HEK293 (cell line): ENCODE results near the gene BMP2K.

ENCODE experiments used
- CTCF ChIA-PET: fragments of 350-600 bp; formaldehyde crosslinking; extraction: SDS; loops from one replicate; lab custom pipeline; 2021; ENCODE audit warnings: antibody characterized with exemption; lab: Yijun Ruan, JAX
- POLR2A ChIA-PET: fragments of 300-600 bp; formaldehyde crosslinking; extraction: SDS; loops from one replicate; lab custom pipeline; 2020; ENCODE audit warnings: antibody characterized with exemption, inconsistent platforms; lab: Yijun Ruan, JAX
- H3K27ac ChIP-seq: fragments of 200-500 bp; sonication (Bioruptor generic); 2 replicates; pipeline ENCODE4 v1.5.1; 2014; ENCODE audit warnings: low read depth, low read length, control low read depth, inconsistent platforms; ENCODE audit errors: extremely low read depth
- H3K36me3 ChIP-seq, 2 experiments: fragments of 200-500 bp in 1 of 2; sonication (Bioruptor generic) in 1 of 2; 1 replicate in 1 of 2; 2 replicates in 1 of 2; pipeline ENCODE4 v1.5.1; 2014 to 2017; ENCODE audit warnings: inconsistent platforms in 2 of 2, low read length in 2 of 2; ENCODE audit not compliant: control insufficient read depth in 2 of 2, insufficient read depth in 1 of 2
- H3K4me1 ChIP-seq: fragments of 200-500 bp; sonication (Bioruptor generic); 2 replicates; pipeline ENCODE4 v1.5.1; 2014; ENCODE audit warnings: mild to moderate bottlenecking, low read length, inconsistent platforms; ENCODE audit not compliant: control insufficient read depth, insufficient read depth
- H3K4me3 ChIP-seq: 2 replicates; pipeline ENCODE4 v1.5.1; 2011; ENCODE audit warnings: low read depth, mild to moderate bottlenecking, control low read depth, low read length, moderate library complexity
- H3K9me3 ChIP-seq: fragments of 200-500 bp; sonication (Bioruptor generic); 2 replicates; pipeline ENCODE4 v1.5.1; 2014; ENCODE audit warnings: low read depth, low read length, inconsistent platforms; ENCODE audit not compliant: control insufficient read depth, insufficient read depth
- HOXC10 ChIP-seq: sonication (generic); formaldehyde crosslinking; IDR thresholded peaks from 2 replicates; pipeline ENCODE4 v1.8.1; 2023; ENCODE audit warnings: mild to moderate bottlenecking, missing genetic modification reagents
- KLF7 ChIP-seq: fragments of 450-650 bp; formaldehyde crosslinking; IDR thresholded peaks from 2 replicates; pipeline ENCODE4 v1.5.1; 2016; ENCODE audit warnings: missing biosample characterization, missing genetic modification characterization, borderline replicate concordance
- SCRT1 ChIP-seq: fragments of 450-650 bp; formaldehyde crosslinking; IDR thresholded peaks from 2 replicates; pipeline ENCODE4 v1.5.1; 2016; ENCODE audit warnings: missing biosample characterization, missing genetic modification characterization, borderline replicate concordance
- SCRT2 ChIP-seq: fragments of 450-650 bp; formaldehyde crosslinking; IDR thresholded peaks from 2 replicates; pipeline ENCODE4 v1.5.1; 2016; ENCODE audit warnings: missing biosample characterization, missing genetic modification characterization
- SP2 ChIP-seq: fragments of 450-650 bp; formaldehyde crosslinking; IDR thresholded peaks from 2 replicates; pipeline ENCODE4 v1.5.1; 2016; ENCODE audit warnings: missing biosample characterization, missing genetic modification characterization
- ZBTB17 ChIP-seq: fragments of 450-650 bp; formaldehyde crosslinking; IDR thresholded peaks from 2 replicates; pipeline ENCODE4 v1.5.1; 2016; ENCODE audit warnings: missing biosample characterization, missing genetic modification characterization
- ZBTB6 ChIP-seq: fragments of 450-650 bp; formaldehyde crosslinking; IDR thresholded peaks from 2 replicates; pipeline ENCODE4 v1.5.1; 2017; ENCODE audit warnings: missing biosample characterization, missing genetic modification characterization
- ZNF146 ChIP-seq: fragments of 450-650 bp; formaldehyde crosslinking; IDR thresholded peaks from 2 replicates; pipeline ENCODE4 v1.5.1; 2016; ENCODE audit warnings: missing biosample characterization, missing genetic modification characterization
- ZNF169 ChIP-seq: fragments of 450-650 bp; formaldehyde crosslinking; IDR thresholded peaks from 2 replicates; pipeline ENCODE4 v1.5.1; 2016; ENCODE audit warnings: missing biosample characterization, missing genetic modification characterization
- ZNF223 ChIP-seq: fragments of 450-650 bp; formaldehyde crosslinking; IDR thresholded peaks from 2 replicates; pipeline ENCODE4 v1.5.1; 2016; ENCODE audit warnings: missing biosample characterization, missing genetic modification characterization
- ZNF248 ChIP-seq: fragments of 450-650 bp; formaldehyde crosslinking; IDR thresholded peaks from 2 replicates; pipeline ENCODE4 v1.5.1; 2017; ENCODE audit warnings: missing biosample characterization, missing genetic modification characterization
- ZNF311 ChIP-seq: fragments of 450-650 bp; formaldehyde crosslinking; IDR thresholded peaks from 2 replicates; pipeline ENCODE4 v1.5.1; 2017; ENCODE audit warnings: missing biosample characterization, missing genetic modification characterization, borderline replicate concordance
- ZNF354C ChIP-seq: fragments of 450-650 bp; formaldehyde crosslinking; IDR thresholded peaks from 2 replicates; pipeline ENCODE4 v1.5.1; 2016; ENCODE audit warnings: missing biosample characterization, missing genetic modification characterization, low read depth, borderline replicate concordance
- ZNF549 ChIP-seq: fragments of 450-650 bp; IDR thresholded peaks from 2 replicates; pipeline ENCODE4 v1.5.1; 2018; ENCODE audit warnings: missing biosample characterization, missing genetic modification characterization, mild to moderate bottlenecking, inconsistent platforms, moderate library complexity
- ZNF623 ChIP-seq: fragments of 450-650 bp; formaldehyde crosslinking; IDR thresholded peaks from 2 replicates; pipeline ENCODE4 v1.5.1; 2016; ENCODE audit warnings: missing biosample characterization, missing genetic modification characterization
- ZNF654 ChIP-seq: fragments of 450-650 bp; formaldehyde crosslinking; IDR thresholded peaks from 2 replicates; pipeline ENCODE4 v1.5.1; 2016; ENCODE audit warnings: low read depth, missing biosample characterization, missing genetic modification characterization
- ZNF747 ChIP-seq: fragments of 450-650 bp; formaldehyde crosslinking; IDR thresholded peaks from 2 replicates; pipeline ENCODE4 v1.5.1; 2016; ENCODE audit warnings: missing biosample characterization, missing genetic modification characterization
- ZNF792 ChIP-seq: fragments of 450-650 bp; formaldehyde crosslinking; IDR thresholded peaks from 2 replicates; pipeline ENCODE4 v1.5.1; 2016; ENCODE audit warnings: missing biosample characterization, missing genetic modification characterization
- ZSCAN16 ChIP-seq: fragments of 450-650 bp; formaldehyde crosslinking; IDR thresholded peaks from 2 replicates; pipeline ENCODE4 v1.5.1; 2016; ENCODE audit warnings: missing biosample characterization, missing genetic modification characterization
- ZSCAN23 ChIP-seq: fragments of 450-650 bp; formaldehyde crosslinking; IDR thresholded peaks from 2 replicates; pipeline ENCODE4 v1.5.1; 2016; ENCODE audit warnings: missing biosample characterization, missing genetic modification characterization
- TF ChIP-seq, protein P1 (sequence below): fragments of 450-650 bp; formaldehyde crosslinking; IDR thresholded peaks from 2 replicates; pipeline ENCODE4 v1.5.1; 2016; ENCODE audit warnings: missing biosample characterization, missing genetic modification characterization
- TF ChIP-seq, protein P2 (sequence below): fragments of 450-650 bp; formaldehyde crosslinking; IDR thresholded peaks from 2 replicates; pipeline ENCODE4 v1.5.1; 2016; ENCODE audit warnings: missing biosample characterization, missing genetic modification characterization

The BMP2K gene

GRCh38 chr4:78862314-78862737, 86.2 kb downstream of the BMP2K start:
- ChIA-PET POLR2A (no interaction called here), CTCF (interaction anchor here (1.4 kb wide), 1 partner anchor 248 kb away, joined by 4 read pairs; no protein-coding TSS in a partner anchor)
- Histone ChIP-seq H3K4me3 (no peak overlapping the region), H3K36me3 (peaks cover 0 to 6% of the 10 kb centered on the region in 2 experiments; a peak in 1 of 3 replicates), H3K9me3 (no peaks in the 10 kb centered on the region), H3K4me1 (no peaks in the 10 kb centered on the region), H3K27ac (no peak overlapping the region)
- TF ChIP-seq, protein P1, sequence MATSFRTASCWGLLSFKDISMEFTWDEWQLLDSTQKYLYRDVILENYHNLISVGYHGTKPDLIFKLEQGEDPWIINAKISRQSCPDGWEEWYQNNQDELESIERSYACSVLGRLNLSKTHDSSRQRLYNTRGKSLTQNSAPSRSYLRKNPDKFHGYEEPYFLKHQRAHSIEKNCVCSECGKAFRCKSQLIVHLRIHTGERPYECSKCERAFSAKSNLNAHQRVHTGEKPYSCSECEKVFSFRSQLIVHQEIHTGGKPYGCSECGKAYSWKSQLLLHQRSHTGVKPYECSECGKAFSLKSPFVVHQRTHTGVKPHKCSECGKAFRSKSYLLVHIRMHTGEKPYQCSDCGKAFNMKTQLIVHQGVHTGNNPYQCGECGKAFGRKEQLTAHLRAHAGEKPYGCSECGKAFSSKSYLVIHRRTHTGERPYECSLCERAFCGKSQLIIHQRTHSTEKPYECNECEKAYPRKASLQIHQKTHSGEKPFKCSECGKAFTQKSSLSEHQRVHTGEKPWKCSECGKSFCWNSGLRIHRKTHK (tag by site-specific recombination): no peak

GRCh38 chr4:78863254-78863869, 87.2 kb downstream of the BMP2K start:
- Histone ChIP-seq H3K36me3 (peaks cover 0 to 6% of the 10 kb centered on the region in 2 experiments; a peak in 1 of 3 replicates), H3K4me3 (no peak overlapping the region), H3K9me3 (no peaks in the 10 kb centered on the region), H3K4me1 (no peaks in the 10 kb centered on the region), H3K27ac (no peak overlapping the region)
- no peak for TF ChIP-seq HOXC10
- no peak for TF ChIP-seq ZSCAN16 (tag by site-specific recombination)
- TF ChIP-seq SP2 (tag by site-specific recombination): no peak
- no peak for TF ChIP-seq ZBTB6 (tag by site-specific recombination)
- CTCF ChIA-PET: interaction anchor here (0.5 to 1.4 kb wide), 9 partner anchors 12 to 871 kb away, joined by 3 to 6 read pairs (median 4); no protein-coding TSS in a partner anchor
- POLR2A ChIA-PET: no interaction called here

GRCh38 chr4:78863991-78864390, 87.8 kb downstream of the BMP2K start:
- ChIA-PET CTCF (interaction anchor here (0.6 to 1.2 kb wide), 21 partner anchors 13 to 1621 kb away, joined by 3 to 7 read pairs (median 3); no protein-coding TSS in a partner anchor), POLR2A (no interaction called here)
- Histone ChIP-seq H3K4me3 (no peak overlapping the region), H3K4me1 (no peaks in the 10 kb centered on the region), H3K27ac (no peak overlapping the region), H3K9me3 (no peaks in the 10 kb centered on the region), H3K36me3 (peaks cover 0 to 6% of the 10 kb centered on the region in 2 experiments; a peak in 1 of 3 replicates)
- TF ChIP-seq ZNF549 (tag by site-specific recombination) (no peak), ZNF354C (tag by site-specific recombination) (no peak), ZNF311 (tag by site-specific recombination) (no peak)

GRCh38 chr4:78864405-78865024, 88.4 kb downstream of the BMP2K start:
- Histone ChIP-seq H3K4me3 (no peak overlapping the region), H3K9me3 (no peaks in the 10 kb centered on the region), H3K36me3 (peaks cover 0 to 6% of the 10 kb centered on the region in 2 experiments; a peak in 1 of 3 replicates), H3K27ac (no peak overlapping the region), H3K4me1 (no peaks in the 10 kb centered on the region)
- ChIA-PET CTCF (interaction anchor here (0.6 to 1.0 kb wide), 21 partner anchors 13 to 1621 kb away, joined by 3 to 7 read pairs (median 3); no protein-coding TSS in a partner anchor), POLR2A (no interaction called here)
- TF ChIP-seq ZNF146 (tag by site-specific recombination) (no peak), ZNF792 (no peak), KLF7 (tag by site-specific recombination) (no peak), ZNF654 (tag by site-specific recombination) (peak; percentile 78), ZNF248 (tag by site-specific recombination) (no peak), SCRT1 (peak; percentile 85), SCRT2 (tag by site-specific recombination) (peak; percentile 95), ZNF223 (tag by site-specific recombination) (no peak), ZBTB17 (no peak), ZNF747 (tag by site-specific recombination) (no peak), ZSCAN23 (tag by site-specific recombination) (no peak), ZNF623 (tag by site-specific recombination) (no peak), ZNF169 (no peak)
- TF ChIP-seq, protein P2, sequence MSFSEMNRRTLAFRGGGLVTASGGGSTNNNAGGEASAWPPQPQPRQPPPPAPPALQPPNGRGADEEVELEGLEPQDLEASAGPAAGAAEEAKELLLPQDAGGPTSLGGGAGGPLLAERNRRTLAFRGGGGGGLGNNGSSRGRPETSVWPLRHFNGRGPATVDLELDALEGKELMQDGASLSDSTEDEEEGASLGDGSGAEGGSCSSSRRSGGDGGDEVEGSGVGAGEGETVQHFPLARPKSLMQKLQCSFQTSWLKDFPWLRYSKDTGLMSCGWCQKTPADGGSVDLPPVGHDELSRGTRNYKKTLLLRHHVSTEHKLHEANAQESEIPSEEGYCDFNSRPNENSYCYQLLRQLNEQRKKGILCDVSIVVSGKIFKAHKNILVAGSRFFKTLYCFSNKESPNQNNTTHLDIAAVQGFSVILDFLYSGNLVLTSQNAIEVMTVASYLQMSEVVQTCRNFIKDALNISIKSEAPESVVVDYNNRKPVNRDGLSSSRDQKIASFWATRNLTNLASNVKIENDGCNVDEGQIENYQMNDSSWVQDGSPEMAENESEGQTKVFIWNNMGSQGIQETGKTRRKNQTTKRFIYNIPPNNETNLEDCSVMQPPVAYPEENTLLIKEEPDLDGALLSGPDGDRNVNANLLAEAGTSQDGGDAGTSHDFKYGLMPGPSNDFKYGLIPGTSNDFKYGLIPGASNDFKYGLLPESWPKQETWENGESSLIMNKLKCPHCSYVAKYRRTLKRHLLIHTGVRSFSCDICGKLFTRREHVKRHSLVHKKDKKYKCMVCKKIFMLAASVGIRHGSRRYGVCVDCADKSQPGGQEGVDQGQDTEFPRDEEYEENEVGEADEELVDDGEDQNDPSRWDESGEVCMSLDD (tag by site-specific recombination): no peak
